RPMI8226 (cell line): ENCODE measurements around the gene ACTN1.

Source experiments
- DNase-seq: peaks from one replicate; pipeline ENCODE4 v3.0.0-alpha.2; 2015

Gene ACTN1

DNA sequence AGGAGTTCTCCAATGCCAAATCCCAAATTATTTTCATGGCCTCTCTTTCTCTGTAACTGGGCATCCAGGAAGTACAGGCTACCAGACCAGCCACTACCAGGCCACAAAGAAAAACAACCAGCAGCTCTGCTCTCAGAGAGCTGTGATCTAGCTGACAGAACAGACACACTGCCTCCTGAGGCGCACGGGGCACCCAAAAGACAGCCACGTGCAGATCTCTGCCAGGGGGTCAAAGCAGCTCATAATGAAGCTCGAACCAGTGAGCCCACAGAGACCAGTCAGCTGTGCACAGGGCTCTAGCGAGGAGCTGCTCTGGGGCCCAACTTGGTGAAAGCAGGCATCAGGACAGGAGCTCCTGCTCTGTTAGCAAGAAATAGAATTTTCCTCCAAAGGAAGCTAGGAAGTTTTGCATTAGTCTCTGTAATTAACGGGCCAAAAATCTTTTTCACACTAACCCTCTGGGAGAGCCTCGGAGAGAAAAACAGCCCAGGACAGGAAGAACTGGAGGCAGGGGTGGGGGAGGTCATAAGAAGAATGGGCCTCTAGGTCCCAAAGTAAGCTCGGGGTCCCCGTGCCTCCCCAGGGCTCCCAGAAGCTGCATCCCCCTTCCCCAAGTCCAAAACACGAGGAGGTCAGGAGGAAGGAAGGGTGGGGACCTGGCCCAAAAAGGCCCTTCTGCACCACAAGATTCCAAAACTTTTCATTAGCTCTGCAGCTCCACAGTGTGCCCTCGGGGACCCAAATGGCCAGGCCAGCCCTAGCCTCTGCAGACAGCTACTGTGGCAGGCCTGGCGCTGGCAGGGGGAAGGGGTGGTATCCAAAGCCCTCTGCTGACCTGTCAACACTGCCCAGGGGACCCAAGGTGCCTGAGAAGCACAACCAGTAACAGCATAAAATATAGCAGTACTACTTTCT is 30.2 kb downstream of the ACTN1 start:
- DNase-seq = no peak

GRCh38 chr14:68947802-68948201 is 31.3 kb downstream of the ACTN1 start:
- no peak for DNase-seq

GRCh38 chr14:68946489-68946822 is 32.6 kb downstream of the ACTN1 start:
- no peak for DNase-seq

GRCh38 chr14:68945585-68946488 is 33.3 kb downstream of the ACTN1 start:
- no peak for DNase-seq

- DNase-seq = no peak
Measured at GRCh38 chr14:68945190-68945584, 33.9 kb downstream of the ACTN1 start.

DNA sequence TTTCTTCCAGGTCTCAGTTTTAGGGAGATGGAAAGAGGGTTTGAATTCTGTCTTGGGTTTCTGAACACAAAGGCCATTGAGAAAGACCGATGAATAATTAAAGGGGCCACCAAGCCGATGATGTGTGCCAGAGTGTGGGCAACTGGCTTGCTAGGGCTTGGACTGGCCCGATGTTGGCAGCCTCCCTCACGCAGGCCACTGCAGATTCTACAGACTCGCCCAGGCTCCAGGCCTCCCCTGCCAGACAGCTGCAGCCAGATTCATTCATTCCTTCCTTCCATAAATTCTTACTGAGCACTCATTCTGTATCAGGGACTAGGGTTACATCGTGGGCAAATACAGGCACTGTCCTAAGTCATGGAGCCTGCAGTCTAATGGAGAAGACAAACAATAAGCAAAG is 34.9 kb downstream of the ACTN1 start:
- no peak for DNase-seq

GRCh38 chr14:68943107-68943506 is 36.0 kb downstream of the ACTN1 start:
- DNase-seq = no peak

DNA sequence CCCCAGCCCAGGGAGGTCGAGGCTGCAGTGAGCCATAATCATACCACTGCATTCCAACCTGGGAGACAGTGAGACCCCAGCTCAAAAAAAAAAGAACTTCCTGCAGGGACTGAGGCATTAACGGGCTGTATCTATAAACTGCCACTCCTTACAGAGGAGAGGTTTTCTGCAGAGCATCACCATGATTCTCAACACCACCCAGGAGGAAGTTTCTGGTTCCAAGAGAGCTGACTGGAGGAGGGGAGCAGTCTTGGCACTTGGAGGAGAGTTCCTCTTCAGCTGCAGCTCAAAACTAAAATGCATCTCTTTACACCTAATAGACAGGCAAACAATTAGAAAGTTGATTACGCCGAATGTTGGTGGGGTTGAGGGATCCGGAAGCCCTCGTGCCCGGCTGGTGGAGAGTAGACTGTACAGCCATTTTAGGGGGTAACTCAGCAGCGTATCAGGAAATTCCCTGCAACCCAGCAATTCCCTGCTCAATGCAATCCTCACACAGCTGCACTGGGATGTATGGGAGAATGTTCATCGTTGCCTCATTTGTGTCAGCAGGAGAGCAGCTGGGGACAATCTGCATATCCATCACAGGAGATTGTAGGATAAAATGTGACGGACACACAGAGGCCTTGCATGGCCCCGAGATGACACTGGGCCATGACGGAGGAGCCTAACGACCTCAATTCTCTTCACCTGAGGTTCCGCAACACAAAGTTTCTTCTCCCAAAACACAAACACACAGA is 36.6 kb downstream of the ACTN1 start:
- DNase-seq = no peak

DNA sequence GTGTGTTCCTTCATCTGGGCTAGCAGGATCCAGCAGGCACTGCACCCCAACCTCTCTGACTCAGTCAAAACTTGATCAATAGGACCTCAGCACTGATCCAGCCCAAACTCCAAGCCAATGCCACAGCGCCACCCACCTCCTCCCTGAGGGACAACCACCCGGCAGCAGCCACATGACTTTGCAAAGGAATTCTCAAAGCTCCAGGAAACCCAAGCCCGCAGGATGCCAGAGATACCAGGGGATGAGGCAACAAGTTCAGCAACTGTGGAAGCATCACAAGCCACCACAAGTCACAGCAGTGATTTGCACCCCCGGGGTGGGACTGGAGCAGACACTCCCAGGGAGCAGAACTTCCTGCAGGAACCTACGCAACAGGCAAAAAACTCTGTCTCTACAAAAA is 37.3 kb downstream of the ACTN1 start:
- no peak for DNase-seq

DNA sequence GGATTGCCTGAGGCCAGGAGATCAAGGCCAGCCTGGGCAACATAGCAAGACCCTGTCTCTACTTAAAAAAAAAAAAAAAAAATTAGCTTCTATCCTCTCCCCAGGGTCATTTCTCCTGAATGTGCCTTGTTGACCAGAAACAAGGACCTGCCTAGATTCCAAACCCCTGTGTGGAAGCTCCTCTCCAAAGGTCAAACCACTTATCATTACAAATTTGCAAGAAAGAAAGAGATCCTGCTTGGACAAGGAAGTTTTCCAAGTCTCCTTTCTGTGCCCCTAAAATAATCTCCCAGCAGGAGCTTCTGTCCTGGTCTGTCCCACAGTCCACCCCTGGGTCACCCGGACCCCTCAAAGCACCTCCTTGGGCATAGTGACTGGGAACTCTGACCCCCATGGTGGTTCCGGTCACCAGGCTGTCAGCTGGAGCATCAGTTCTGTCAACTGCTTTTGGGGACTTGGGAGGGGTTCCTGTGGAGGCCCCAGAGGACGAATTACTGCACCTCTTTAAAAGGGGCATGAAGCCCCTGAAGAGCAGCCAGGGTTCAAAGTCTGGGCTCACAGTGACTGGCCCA is 38.4 kb downstream of the ACTN1 start:
- DNase-seq = no peak

GRCh38 chr14:68939893-68940613 is 39.0 kb downstream of the ACTN1 start:
- DNase-seq = no peak

GRCh38 chr14:68939181-68939892 is 39.8 kb downstream of the ACTN1 start:
- DNase-seq = no peak

DNA sequence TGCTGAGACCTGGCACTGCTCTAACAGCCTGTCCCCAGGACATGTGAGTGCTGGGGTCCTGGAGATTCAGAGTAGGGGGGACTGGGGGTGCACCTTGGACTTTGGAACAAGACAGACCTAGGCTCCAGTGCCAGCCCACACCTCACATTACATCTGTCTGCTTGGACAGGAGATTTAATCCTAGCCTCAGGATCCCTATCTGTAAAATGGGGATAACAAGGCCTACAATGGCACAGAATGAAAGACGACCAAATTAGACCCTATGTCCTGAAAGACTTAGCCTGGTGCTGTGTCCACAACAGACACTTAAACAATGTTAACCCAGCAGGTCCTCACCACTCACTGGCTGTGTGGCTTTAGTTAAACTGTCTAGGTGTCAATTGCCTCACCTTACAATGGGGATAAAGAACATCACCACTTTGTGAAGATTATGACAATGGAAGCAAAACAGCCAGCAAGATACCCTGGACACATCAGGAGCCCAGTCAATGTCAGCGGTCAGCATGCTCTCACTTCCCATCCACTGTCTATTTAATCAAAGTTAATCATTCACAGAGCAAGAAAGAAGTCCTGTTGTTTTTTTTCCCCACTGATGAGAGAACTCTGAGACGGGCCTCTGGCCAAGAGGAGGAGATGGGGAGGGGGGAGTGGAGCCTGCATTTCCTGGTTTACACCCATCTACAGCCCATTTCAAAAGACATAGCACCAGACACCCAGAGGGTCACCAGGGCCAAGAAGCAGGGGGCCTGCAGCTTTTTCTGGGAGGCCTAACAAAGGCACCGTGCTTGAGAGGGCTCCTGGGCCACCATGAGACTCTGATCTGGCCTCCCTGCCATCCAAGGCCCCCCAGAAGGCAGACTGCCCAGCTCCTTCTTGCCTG is 40.6 kb downstream of the ACTN1 start:
- DNase-seq = no peak

- no peak for DNase-seq
Measured at GRCh38 chr14:68937471-68938270, 41.4 kb downstream of the ACTN1 start.

DNA sequence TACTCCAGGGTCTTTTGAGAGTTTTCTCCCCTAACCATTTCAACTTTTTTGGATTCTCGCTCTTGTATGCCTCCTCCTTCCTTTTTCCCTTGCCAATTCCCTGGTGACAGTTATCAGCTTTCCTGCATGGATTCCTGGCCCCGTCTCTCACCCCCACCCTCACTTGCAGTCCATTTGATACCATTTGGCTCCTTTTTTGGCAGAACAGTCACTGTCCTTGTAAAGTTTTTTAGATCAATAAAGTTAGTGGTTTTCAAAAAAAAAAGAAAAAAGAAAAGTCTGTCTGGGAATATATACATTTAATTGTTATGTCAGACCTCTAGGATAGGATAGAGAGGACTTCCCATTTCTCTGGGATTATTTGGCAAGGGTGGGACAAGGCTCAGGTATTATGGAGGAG is 42.1 kb downstream of the ACTN1 start:
- no peak for DNase-seq

GRCh38 chr14:68936476-68936875 is 42.6 kb downstream of the ACTN1 start:
- DNase-seq = no peak

- DNase-seq = no peak
Measured at GRCh38 chr14:68935761-68936214, 43.3 kb downstream of the ACTN1 start.

- no peak for DNase-seq
Measured at GRCh38 chr14:68934066-68934465, 45.0 kb downstream of the ACTN1 start.

DNA sequence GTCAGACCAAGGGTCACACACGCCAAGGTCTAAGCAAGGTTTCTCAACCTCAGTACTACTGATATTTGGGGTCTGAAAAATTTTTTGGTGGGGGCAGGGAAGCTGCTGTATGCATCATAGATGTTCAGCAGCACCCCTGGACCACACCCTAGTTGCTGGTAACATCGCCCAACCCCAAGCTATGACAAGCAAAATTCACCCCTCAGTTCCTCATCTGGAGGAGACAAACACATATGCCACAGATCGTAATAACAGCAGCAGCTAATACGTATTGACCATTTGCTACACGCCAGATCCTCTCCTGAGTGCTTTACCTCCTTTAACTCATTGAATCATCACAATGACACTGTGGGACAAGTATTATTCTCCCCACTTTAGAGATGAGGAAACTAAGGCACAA is 46.4 kb downstream of the ACTN1 start:
- DNase-seq = no peak

GRCh38 chr14:68932231-68932630 is 46.9 kb downstream of the ACTN1 start:
- DNase-seq = no peak
